Fibroblast of pulmonary artery (primary cell): Measurements from ENCODE around the gene MALSU1.

ENCODE experiments used
- DNase-seq: peaks from one replicate; pipeline ENCODE4 v3.0.0-alpha.2; 2010; ENCODE audit warnings: low read depth
- H3K4me3 ChIP-seq: replicated peaks from 2 replicates; pipeline ENCODE4 v1.5.1; 2011; ENCODE audit warnings: low read depth, mild to moderate bottlenecking, control low read depth, low read length, moderate library complexity
- CTCF ChIP-seq: IDR thresholded peaks from 2 replicates; pipeline ENCODE4 v1.5.1; 2011; ENCODE audit warnings: mild to moderate bottlenecking, control low read depth, low read length, inconsistent platforms; ENCODE audit errors: missing control alignments

MALSU1 gene

GRCh38 chr7:23298885-23299769 lies at the start of gene MALSU1:
TSS of gene MALSU1 (plus strand) at chr7:23299339. CDS start at chr7:23299353, 14 bp downstream.
- peak within 1 kb of the TSS; percentile 70 for H3K4me3 ChIP-seq
- DNase-seq = peak; percentile 97
- no peak for TF ChIP-seq CTCF

GRCh38 chr7:23249486-23249885 lies 49.7 kb upstream of the MALSU1 start:
- TF ChIP-seq CTCF = no peak
- no peak for DNase-seq
- H3K4me3 ChIP-seq = no peak overlapping the region

DNA sequence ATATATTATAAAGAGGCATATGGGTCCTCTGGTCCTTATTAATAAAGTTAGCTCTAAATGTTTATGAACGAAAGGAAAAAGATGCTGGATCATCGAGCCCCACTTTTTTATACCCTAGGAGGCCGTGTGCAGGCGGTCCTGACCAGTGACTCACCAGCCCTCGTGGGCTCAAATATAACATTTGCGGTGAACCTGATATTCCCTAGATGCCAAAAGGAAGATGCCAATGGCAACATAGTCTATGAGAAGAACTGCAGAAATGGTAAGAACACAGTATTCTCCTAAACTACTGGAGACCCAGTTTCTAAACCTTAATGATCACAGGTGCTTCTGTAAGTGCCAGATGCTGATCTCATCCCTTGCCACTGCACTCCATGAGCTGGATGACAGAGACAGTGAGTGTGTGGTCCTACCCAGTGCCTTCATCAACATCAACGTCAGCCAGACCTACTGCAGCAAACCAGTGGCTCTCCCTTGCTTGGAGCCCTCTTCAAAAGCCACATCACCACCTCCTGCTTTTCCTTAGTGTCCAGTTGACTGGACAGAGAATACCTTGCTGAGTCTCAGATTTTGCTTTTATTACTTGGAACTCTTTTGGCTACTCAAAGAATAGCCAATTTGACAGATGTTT lies 45.0 kb upstream of the MALSU1 start:
- no peak for TF ChIP-seq CTCF
- no peak for DNase-seq
- H3K4me3 ChIP-seq = no peak overlapping the region

DNA sequence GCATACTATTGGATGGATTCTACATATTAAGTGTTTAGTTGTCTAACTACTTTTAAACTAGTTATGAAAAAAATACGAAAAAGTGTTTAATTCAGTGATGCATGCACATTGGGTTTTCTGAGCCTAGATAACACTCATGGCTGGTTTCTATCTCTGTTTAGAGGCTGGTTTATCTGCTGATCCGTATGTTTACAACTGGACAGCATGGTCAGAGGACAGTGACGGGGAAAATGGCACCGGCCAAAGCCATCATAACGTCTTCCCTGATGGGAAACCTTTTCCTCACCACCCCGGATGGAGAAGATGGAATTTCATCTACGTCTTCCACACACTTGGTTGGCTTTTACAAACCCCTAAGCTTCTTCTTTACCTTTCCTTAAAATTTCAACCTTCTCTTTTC lies 42.4 kb upstream of the MALSU1 start:
- no peak overlapping the region for H3K4me3 ChIP-seq
- no peak for TF ChIP-seq CTCF
- DNase-seq = no peak

GRCh38 chr7:23260371-23260770 lies 38.8 kb upstream of the MALSU1 start:
- TF ChIP-seq CTCF = no peak

DNA sequence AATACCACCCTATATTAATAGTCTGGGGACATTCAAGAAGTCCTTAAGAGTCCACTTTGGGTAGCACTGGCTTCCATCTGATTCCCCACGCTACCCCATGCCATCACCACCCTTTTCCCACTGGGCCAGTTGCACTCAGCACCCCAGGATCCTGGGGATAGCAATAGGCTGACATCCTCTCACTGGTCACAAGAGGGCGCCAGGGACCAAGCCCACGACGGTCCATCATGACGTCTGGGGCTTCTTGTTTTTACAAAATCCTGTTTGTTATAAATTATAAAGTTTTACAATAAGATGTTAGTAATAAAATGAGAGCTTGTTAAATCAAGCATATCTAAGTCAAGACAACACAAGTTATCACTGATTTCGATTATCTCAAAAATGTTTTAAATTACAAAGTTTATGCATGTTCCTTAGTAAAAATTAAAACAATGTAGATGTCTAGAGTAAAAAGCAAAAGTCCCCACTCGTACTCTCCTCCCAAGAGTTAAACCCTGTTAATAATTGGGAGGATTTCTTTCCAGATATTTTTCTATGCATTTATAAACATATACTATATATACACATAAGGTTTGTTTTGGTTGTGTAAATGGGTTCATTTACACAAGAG lies 37.2 kb upstream of the MALSU1 start:
- peak; percentile 97 for TF ChIP-seq CTCF
- no peak overlapping the region for H3K4me3 ChIP-seq
- DNase-seq = peak; percentile 75

More at GRCh38 chr7:23260371-23260770, 38.8 kb upstream of the MALSU1 start:
- H3K4me3 ChIP-seq = no peak overlapping the region
- no peak for DNase-seq
